GM12878 (cell line): Measurements from ENCODE around the gene ZMIZ2. TPM values are rescaled to one million over a fixed set of nuclear protein-coding genes. Genes with fewer than 3 reads are reported as not detected.

Experiments
- ATAC-seq: fragments of 200-7000 bp; cut with Tn5 transposase; 3 replicates; pipeline ENCODE4 v1.9.1; 2020; ENCODE audit warnings: mild to moderate bottlenecking, moderate library complexity
- BruUV-seq: library from RNA; stranded (reverse); fragments of 400-500 nt; replicated peaks from 2 replicates; lab custom pipeline; 2021; lab: Mats Ljungman, UMichigan
- CTCF ChIA-PET: fragments of 300-600 bp; sonication (Branson Sonifier 250); formaldehyde crosslinking; extraction: SDS; loops from one replicate; lab custom pipeline; 2021; ENCODE audit warnings: inconsistent platforms; lab: Yijun Ruan, JAX
- POLR2A ChIA-PET: fragments of 350-600 bp; formaldehyde crosslinking; extraction: SDS; loops from one replicate; lab custom pipeline; 2021; ENCODE audit warnings: inconsistent platforms; lab: Charles Lee
- RAD21 ChIA-PET: fragments of 300-600 bp; sonication (Branson Sonifier 250); formaldehyde crosslinking; loops from one replicate; lab custom pipeline; 2023; ENCODE audit warnings: antibody characterized with exemption; ENCODE audit not compliant: unreplicated experiment; lab: Charles Lee
- SMC1A ChIA-PET: fragments of 300-600 bp; sonication (Branson Sonifier 250); formaldehyde crosslinking; loops from one replicate; lab custom pipeline; 2023; ENCODE audit not compliant: unreplicated experiment, uncharacterized antibody; lab: Charles Lee
- DNase-seq: peaks from one replicate; pipeline ENCODE4 v3.0.0-alpha.2; 2011; ENCODE audit warnings: low read depth, low spot score
- FAIRE-seq: peaks from 3 replicates; lab custom pipeline; 2011; peaks lifted over from hg19 to GRCh38; lab: Jason Lieb, UNC
- H2AFZ ChIP-seq: 2 replicates; pipeline ENCODE4 v1.6.0; 2011; ENCODE audit warnings: low read depth, low read length, control low read depth; ENCODE audit not compliant: control insufficient read depth
- H3K27ac ChIP-seq: 2 replicates; pipeline ENCODE4 v1.5.1; 2011; ENCODE audit warnings: control low read depth; ENCODE audit not compliant: control insufficient read depth, insufficient read depth
- H3K27me3 ChIP-seq, 2 experiments: replicated peaks in 1 of 2; 2 replicates each; pipeline versions ENCODE4 v1.6.0 to v1.6.1; 2011; ENCODE audit warnings: low read length in 1 of 2; ENCODE audit not compliant: control insufficient read depth in 2 of 2, insufficient read depth in 2 of 2
- H3K36me3 ChIP-seq, 2 experiments: 2 replicates each; pipeline ENCODE4 v1.5.1; 2011; ENCODE audit warnings: low read length in 1 of 2; ENCODE audit not compliant: control insufficient read depth in 2 of 2, insufficient read depth in 2 of 2
- H3K4me1 ChIP-seq: 2 replicates; pipeline ENCODE4 v1.6.1; 2011; ENCODE audit warnings: mild to moderate bottlenecking, low read length, moderate library complexity, mixed read lengths; ENCODE audit not compliant: control insufficient read depth, insufficient read depth
- H3K4me2 ChIP-seq: 2 replicates; pipeline ENCODE4 v1.6.0; 2011; ENCODE audit warnings: control low read depth; ENCODE audit not compliant: control insufficient read depth, insufficient read depth
- H3K4me3 ChIP-seq: fragments of 200-600 bp; sonication (generic); 2 replicates; pipeline ENCODE4 v1.5.1; 2016
- H3K79me2 ChIP-seq: 2 replicates; pipeline ENCODE4 v1.6.0; 2011; ENCODE audit warnings: low read length; ENCODE audit not compliant: control insufficient read depth, insufficient read depth
- H3K9ac ChIP-seq: 2 replicates; pipeline ENCODE4 v1.8.0; 2011; ENCODE audit warnings: low read length, control low read depth, mixed read lengths; ENCODE audit not compliant: control insufficient read depth, insufficient read depth
- H3K9me3 ChIP-seq: replicated peaks from 3 replicates; pipeline ENCODE4 v1.5.1; 2011; ENCODE audit warnings: mild to moderate bottlenecking, low read length; ENCODE audit not compliant: control insufficient read depth, insufficient read depth
- H4K20me1 ChIP-seq: 2 replicates; pipeline ENCODE4 v1.6.0; 2011; ENCODE audit not compliant: control insufficient read depth, insufficient read depth
- JUNB ChIP-seq: IDR thresholded peaks from 2 replicates; pipeline ENCODE4 v1.6.1; 2016; ENCODE audit warnings: antibody characterized with exemption, mild to moderate bottlenecking
- PKNOX1 ChIP-seq: fragments of 450-650 bp; IDR thresholded peaks from 2 replicates; pipeline ENCODE4 v1.6.1; 2016; ENCODE audit warnings: mild to moderate bottlenecking
- TCF7 ChIP-seq: IDR thresholded peaks from 2 replicates; pipeline ENCODE4 v1.6.1; 2014; ENCODE audit warnings: antibody characterized with exemption, borderline replicate concordance
- ZNF622 ChIP-seq: fragments of 450-650 bp; IDR thresholded peaks from 2 replicates; pipeline ENCODE4 v1.6.1; 2017; ENCODE audit warnings: mild to moderate bottlenecking, inconsistent platforms
- ZZZ3 ChIP-seq: IDR thresholded peaks from 2 replicates; pipeline ENCODE4 v1.6.1; 2011; ENCODE audit warnings: low read depth; ENCODE audit not compliant: control insufficient read depth, insufficient read length
- WGBS: methylation state at CpG from one replicate; pipeline ENCODE4 v1.1.6; 2016; ENCODE audit warnings: low lambda C conversion rate; ENCODE audit not compliant: insufficient replicate concordance, insufficient coverage; ENCODE audit errors: missing lambda C conversion rate; 5-methylcytosine and 5-hydroxymethylcytosine counted together
- in situ Hi-C: fragments of 300-500 bp; cut with MboI; formaldehyde crosslinking; loops from 9 replicates; pipeline ENCODE4 v1.14.3; 2018; ENCODE audit warnings: mixed read lengths
- intact Hi-C: fragments of 100-400 bp; cut with micrococcal nuclease; formaldehyde crosslinking; loops from one replicate; pipeline ENCODE4 v1.14.2; 2022; ENCODE audit not compliant: unreplicated experiment
- polyA plus RNA-seq, 11 experiments: library from polyadenylated mRNA; depleted of rRNA in 4 of 11; unstranded in 6 of 11; stranded (reverse) in 5 of 11; fragments of >200 nt; fragmentation: Nextera tagmentation in 4 of 11; fragmentation: Illumina TruSeq in 1 of 11; extraction: Ambion mirVana in 4 of 11; extraction: Trizol in 1 of 11; gene quantifications; 1 replicate in 1 of 11; 2 replicates in 10 of 11; pipeline versions ENCODE4 v1.2.1 to v1.2.3, GENCODE V29; 2011 to 2016; ENCODE audit warnings: inconsistent platforms in 2 of 11, missing spikeins in 2 of 11, low read depth in 1 of 11
- total RNA-seq, 4 experiments: library from RNA; depleted of rRNA in 3 of 4; stranded (reverse); fragments of >200 nt in 3 of 4; fragmentation: Illumina TruSeq in 1 of 4; extraction: Trizol in 1 of 4; gene quantifications; 2 replicates each; pipeline versions ENCODE4 v1.2.1 to v1.2.3, GENCODE V29; 2013 to 2021
- TF ChIP-seq, protein P1 (sequence below): fragments of 450-650 bp; IDR thresholded peaks from 2 replicates; pipeline ENCODE4 v1.6.1; 2017; ENCODE audit warnings: borderline replicate concordance

The ZMIZ2 gene
- total and polyA plus RNA-seq, 10 of the 15 experiments (the other 5 are each of a cell fraction or from before 2014, with no cell fraction given): 0.71 to 158 (median 17.0) TPM

- ChIA-PET CTCF (interaction anchor here (1.2 kb wide), 1 partner anchor 244 kb away, joined by 3 read pairs; no protein-coding TSS in a partner anchor), POLR2A (interaction anchor here (1.5 kb wide), 1 partner anchor 11 kb away, joined by 3 read pairs; no protein-coding TSS in a partner anchor), SMC1A (interaction anchor here (0.6 to 1.6 kb wide), 3 partner anchors 11 to 118 kb away, joined by 3 to 6 read pairs (median 4); no protein-coding TSS in a partner anchor), RAD21 (interaction anchor here (0.6 kb wide), 1 partner anchor 37 kb away, joined by 3 read pairs; no protein-coding TSS in a partner anchor)
- Histone ChIP-seq H3K9me3 (no peaks in the 10 kb centered on the region), H4K20me1 (no peaks in the 10 kb centered on the region), H3K36me3 (no peaks in the 10 kb centered on the region), H3K27me3 (no peaks in the 10 kb centered on the region), H3K4me3 (no peak overlapping the region), H3K4me1 (peaks cover 4% of the 10 kb centered on the region; the same call in 1 of the 2 replicates), H3K27ac (no peak overlapping the region), H2AFZ (no peak overlapping the region), H3K79me2 (no peaks in the 10 kb centered on the region), H3K9ac (no peak overlapping the region), H3K4me2 (no peak overlapping the region)
- no peak for DNase-seq
- no peak for ATAC-seq
- TF ChIP-seq PKNOX1: 0 out of 2 replicates have a peak, but pooled peaks have one; percentile 7
- TF ChIP-seq, protein P1, sequence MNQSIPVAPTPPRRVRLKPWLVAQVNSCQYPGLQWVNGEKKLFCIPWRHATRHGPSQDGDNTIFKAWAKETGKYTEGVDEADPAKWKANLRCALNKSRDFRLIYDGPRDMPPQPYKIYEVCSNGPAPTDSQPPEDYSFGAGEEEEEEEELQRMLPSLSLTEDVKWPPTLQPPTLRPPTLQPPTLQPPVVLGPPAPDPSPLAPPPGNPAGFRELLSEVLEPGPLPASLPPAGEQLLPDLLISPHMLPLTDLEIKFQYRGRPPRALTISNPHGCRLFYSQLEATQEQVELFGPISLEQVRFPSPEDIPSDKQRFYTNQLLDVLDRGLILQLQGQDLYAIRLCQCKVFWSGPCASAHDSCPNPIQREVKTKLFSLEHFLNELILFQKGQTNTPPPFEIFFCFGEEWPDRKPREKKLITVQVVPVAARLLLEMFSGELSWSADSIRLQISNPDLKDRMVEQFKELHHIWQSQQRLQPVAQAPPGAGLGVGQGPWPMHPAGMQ: no peak
- WGBS: 97% methylated on average over 4 of the region's 4 CpGs
- in situ Hi-C loops (no loop called here), intact Hi-C loops (no loop called here)
- no TSS peak for BruUV-seq
- peak; percentile 59 for FAIRE-seq
Observed at GRCh38 chr7:44808914-44809393, 60.3 kb downstream of the ZMIZ2 start.

GRCh38 chr7:44811093-44811492, 62.4 kb downstream of the ZMIZ2 start:
- POLR2A ChIA-PET: interaction anchor here (1.1 to 1.7 kb wide), 2 partner anchors 13 to 34 kb away, joined by 5 to 7 read pairs; no protein-coding TSS in a partner anchor
- no peak overlapping the region for H3K9ac ChIP-seq
- ATAC-seq: peak; percentile 60

More at GRCh38 chr7:44811093-44811492, 62.4 kb downstream of the ZMIZ2 start:
- H3K27ac ChIP-seq: no peak overlapping the region
- ChIA-PET CTCF (interaction anchor here (0.9 to 1.1 kb wide), 2 partner anchors 20 to 36 kb away, joined by 3 read pairs; no protein-coding TSS in a partner anchor), RAD21 (interaction anchor here (1.3 kb wide), 1 partner anchor 15 kb away, joined by 3 read pairs; no protein-coding TSS in a partner anchor), SMC1A (interaction anchor here (1.4 to 2.6 kb wide), 3 partner anchors 13 to 60 kb away, joined by 3 to 12 read pairs (median 7); no protein-coding TSS in a partner anchor)
- H3K4me3 ChIP-seq: no peak overlapping the region
- H2AFZ ChIP-seq: no peak overlapping the region
- peak; percentile 44 for FAIRE-seq
- no peaks in the 10 kb centered on the region for H3K27me3 ChIP-seq
- H3K4me2 ChIP-seq: no peak overlapping the region
- H4K20me1 ChIP-seq: no peaks in the 10 kb centered on the region
- no peak for DNase-seq
- H3K79me2 ChIP-seq: no peaks in the 10 kb centered on the region
- peak; percentile 17; the same call in 1 of the 2 replicates for TF ChIP-seq JUNB
- TF ChIP-seq TCF7: no peak
- TF ChIP-seq ZZZ3: no peak
- TF ChIP-seq ZNF622: no peak
- TF ChIP-seq, all 136 proteins: peak for 1
- H3K4me1 ChIP-seq: peaks cover 4% of the 10 kb centered on the region; the same call in 1 of the 2 replicates
- no peaks in the 10 kb centered on the region for H3K9me3 ChIP-seq
- in situ Hi-C loops: no loop called here
- no TSS peak for BruUV-seq
- H3K36me3 ChIP-seq: no peaks in the 10 kb centered on the region
- intact Hi-C loops: no loop called here
